ENCODE results near the gene MST1R. TPM values are rescaled to one million over a fixed set of nuclear protein-coding genes. Genes with fewer than 3 reads are reported as not detected.
"Not testable (repeated sequence)": the region's sequence is repeated elsewhere in the genome, so short reads cannot be mapped to it uniquely, and the experiment has no call there.

MST1R gene
- total RNA-seq, 2 experiments from 2014 or later: 0.39 to 0.93 TPM

DNA sequence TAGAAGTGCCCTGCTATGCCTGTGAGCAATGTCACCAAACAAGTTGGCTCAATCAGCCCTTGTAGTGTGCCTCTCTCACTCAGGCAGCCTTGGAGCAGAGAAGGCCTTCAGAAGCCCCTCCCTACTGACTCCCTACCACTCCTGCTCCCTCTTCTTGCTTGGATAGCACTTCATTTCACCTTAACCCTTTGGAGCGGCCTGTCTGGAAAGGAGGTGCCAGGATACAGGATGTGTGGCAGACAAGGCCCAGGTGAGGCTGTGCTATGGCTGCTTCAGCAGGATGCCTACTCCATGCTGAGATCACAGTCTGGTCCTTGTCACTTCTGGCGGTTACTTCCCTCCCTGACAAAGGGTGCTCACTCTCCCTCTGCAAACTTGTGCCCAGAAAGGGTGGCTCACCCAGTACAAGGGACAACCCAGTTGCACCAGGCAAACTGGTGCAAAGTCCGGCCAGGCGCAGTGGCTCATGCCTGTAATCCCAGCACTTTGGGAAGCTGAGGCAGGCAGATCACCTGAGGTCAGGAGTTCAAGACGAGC lies 24.9 kb upstream of the MST1R start:
- Mint-ChIP-seq H3K4me3 (peak overlapping the region; percentile 79), H3K36me3 (peaks cover 3% of the 10 kb centered on the region), H3K9me3 (no peaks in the 10 kb centered on the region), H3K27ac (no peak overlapping the region), H3K27me3 (no peaks in the 10 kb centered on the region), H3K4me1 (ENCODE audit: low read depth) (peaks cover 21% of the 10 kb centered on the region)
- ChIA-PET POLR2A (interaction anchor here (1.0 to 2.8 kb wide), 2 partner anchors 11 to 12 kb away, joined by 3 to 28 read pairs; partner anchors contain the start of gene RBM6), CTCF (interaction anchor here (1.3 to 2.3 kb wide), 4 partner anchors 12 to 127 kb away, joined by 3 to 18 read pairs (median 6); partner anchors contain the start of genes INKA1 and RBM6)
- intact Hi-C loops (cut with micrococcal nuclease): loop anchor here (1.0 kb wide), 2 partner anchors 12 to 160 kb away; partner anchors contain the start of genes RBM5 and RBM6
- DNase-seq: no peak

DNA sequence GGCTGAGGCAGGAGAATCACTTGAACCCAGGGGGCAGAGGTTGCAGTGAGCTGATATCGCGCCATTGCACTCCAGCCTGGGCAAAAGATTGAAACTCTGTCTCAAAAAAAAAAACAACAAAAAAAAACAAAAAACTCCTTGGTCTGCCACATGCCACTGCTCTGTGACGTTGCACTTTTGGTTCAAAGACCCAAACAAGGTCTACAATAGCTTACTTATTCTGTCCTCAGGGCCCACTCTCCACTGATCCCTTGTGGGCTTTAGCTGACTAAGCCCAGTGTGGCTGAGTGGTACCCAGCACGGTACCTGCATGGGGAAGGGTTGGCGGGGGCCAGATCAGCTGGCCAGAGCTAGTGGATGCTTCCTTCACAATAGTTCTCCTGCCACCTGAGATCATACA lies 24.1 kb upstream of the MST1R start:
- no peak overlapping the region for H3K27ac Mint-ChIP-seq
- ChIA-PET CTCF (interaction anchor here (1.8 kb wide), 1 partner anchor 126 kb away, joined by 6 read pairs; no protein-coding TSS in a partner anchor), POLR2A (interaction anchor here (0.8 to 1.0 kb wide), 2 partner anchors 12 to 23 kb away, joined by 3 to 4 read pairs; partner anchors contain the start of gene RBM6)
- H3K4me1 Mint-ChIP-seq (ENCODE audit: low read depth): peaks cover 21% of the 10 kb centered on the region
- no peaks in the 10 kb centered on the region for H3K9me3 Mint-ChIP-seq
- peaks cover 3% of the 10 kb centered on the region for H3K36me3 Mint-ChIP-seq
- H3K4me3 Mint-ChIP-seq: no peak overlapping the region
- intact Hi-C loops (cut with micrococcal nuclease): loop anchor here (1.0 kb wide), 1 partner anchor 161 kb away; the partner anchor contains the start of gene RBM5
- no peak for DNase-seq
- no peaks in the 10 kb centered on the region for H3K27me3 Mint-ChIP-seq

DNA sequence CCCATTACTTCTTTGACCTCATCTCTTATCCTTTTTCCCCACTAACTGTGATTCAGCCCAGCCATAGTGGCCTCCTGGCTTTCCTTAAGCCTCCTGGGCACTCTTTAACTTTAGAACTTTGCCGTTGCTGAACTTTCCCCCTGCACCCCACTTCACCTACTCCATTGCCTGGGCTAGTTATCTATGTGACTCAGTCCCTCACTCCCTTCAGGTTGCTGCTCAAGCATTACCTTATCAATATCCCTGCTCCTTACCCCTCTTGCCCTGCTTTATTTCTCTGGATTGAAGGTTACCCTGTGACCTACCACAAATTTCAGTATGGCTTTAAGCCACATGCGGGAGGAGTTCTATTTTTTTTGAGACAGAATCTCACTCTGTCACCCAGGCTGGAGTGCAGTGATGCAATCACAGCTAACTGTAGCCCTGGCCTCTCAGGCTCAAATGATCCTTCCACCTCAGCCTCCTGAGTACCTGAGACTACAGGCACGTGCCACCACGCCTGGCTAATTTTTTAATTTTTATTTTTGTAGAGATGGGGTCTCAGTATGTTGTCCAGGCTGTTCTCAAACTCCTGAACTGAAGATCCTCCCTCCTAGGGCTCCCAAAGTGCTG lies 22.6 kb upstream of the MST1R start:
- no peaks in the 10 kb centered on the region for H3K9me3 Mint-ChIP-seq
- no peak for DNase-seq
- H3K27ac Mint-ChIP-seq: no peak overlapping the region
- H3K4me1 Mint-ChIP-seq (ENCODE audit: low read depth): peaks cover 21% of the 10 kb centered on the region
- POLR2A ChIA-PET: no interaction called here
- no peaks in the 10 kb centered on the region for H3K27me3 Mint-ChIP-seq
- H3K4me3 Mint-ChIP-seq: no peak overlapping the region
- CTCF ChIA-PET: no interaction called here
- peaks cover 3% of the 10 kb centered on the region for H3K36me3 Mint-ChIP-seq
- intact Hi-C loops (cut with micrococcal nuclease): no loop called here

DNA sequence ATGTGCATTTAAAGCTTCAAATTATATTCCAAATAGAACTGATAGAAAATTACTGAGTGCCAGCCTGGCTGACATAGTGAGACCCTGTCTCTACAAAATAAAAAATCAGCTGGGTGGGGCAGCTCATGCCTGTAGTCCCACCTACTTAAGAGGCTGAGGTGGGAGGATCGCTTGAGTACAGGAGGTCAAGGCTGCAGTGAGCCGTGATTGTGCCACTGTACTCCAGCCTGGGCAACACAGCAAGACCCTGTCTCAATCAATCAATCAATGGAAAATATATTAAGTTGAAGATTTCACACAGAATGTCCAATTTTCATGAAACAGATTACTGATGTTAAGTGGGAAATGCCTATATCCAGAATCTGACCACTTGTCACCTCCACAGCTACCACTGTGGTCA lies 21.8 kb upstream of the MST1R start:
- Mint-ChIP-seq H3K27ac (no peak overlapping the region), H3K4me3 (no peak overlapping the region), H3K27me3 (no peaks in the 10 kb centered on the region), H3K9me3 (no peaks in the 10 kb centered on the region), H3K36me3 (peaks cover 3% of the 10 kb centered on the region), H3K4me1 (ENCODE audit: low read depth) (peaks cover 19% of the 10 kb centered on the region)
- ChIA-PET CTCF (interaction anchor here (1.1 kb wide), 1 partner anchor 86 kb away, joined by 4 read pairs; no protein-coding TSS in a partner anchor), POLR2A (no interaction called here)
- no peak for DNase-seq
- intact Hi-C loops (cut with micrococcal nuclease): no loop called here

DNA sequence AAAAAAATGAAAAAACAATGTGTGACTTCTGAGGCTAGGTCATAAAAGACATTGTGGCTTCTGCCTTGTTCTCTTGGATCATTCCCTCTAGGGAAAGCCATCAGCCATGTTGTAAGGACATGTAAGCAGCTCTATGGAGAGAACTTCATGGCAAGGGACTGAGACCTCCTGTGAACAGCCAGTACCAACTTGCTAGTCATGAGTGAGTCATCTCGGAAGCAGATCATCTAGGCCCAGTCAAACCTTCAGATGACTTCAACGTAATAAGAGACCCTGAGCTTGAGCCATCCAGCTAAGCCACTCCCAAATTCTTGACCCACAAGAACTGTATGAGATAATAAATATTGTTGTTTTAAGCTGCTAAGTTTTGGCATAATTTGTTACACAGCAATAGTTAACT lies 21.0 kb upstream of the MST1R start:
- no peak for DNase-seq
- no peaks in the 10 kb centered on the region for H3K9me3 Mint-ChIP-seq
- no peaks in the 10 kb centered on the region for H3K27me3 Mint-ChIP-seq
- ChIA-PET CTCF (interaction anchor here (1.1 kb wide), 1 partner anchor 86 kb away, joined by 4 read pairs; no protein-coding TSS in a partner anchor), POLR2A (no interaction called here)
- H3K4me1 Mint-ChIP-seq (ENCODE audit: low read depth): peaks cover 14% of the 10 kb centered on the region
- intact Hi-C loops (cut with micrococcal nuclease): no loop called here
- H3K4me3 Mint-ChIP-seq: no peak overlapping the region
- no peak overlapping the region for H3K27ac Mint-ChIP-seq
- peaks cover 3% of the 10 kb centered on the region for H3K36me3 Mint-ChIP-seq

DNA sequence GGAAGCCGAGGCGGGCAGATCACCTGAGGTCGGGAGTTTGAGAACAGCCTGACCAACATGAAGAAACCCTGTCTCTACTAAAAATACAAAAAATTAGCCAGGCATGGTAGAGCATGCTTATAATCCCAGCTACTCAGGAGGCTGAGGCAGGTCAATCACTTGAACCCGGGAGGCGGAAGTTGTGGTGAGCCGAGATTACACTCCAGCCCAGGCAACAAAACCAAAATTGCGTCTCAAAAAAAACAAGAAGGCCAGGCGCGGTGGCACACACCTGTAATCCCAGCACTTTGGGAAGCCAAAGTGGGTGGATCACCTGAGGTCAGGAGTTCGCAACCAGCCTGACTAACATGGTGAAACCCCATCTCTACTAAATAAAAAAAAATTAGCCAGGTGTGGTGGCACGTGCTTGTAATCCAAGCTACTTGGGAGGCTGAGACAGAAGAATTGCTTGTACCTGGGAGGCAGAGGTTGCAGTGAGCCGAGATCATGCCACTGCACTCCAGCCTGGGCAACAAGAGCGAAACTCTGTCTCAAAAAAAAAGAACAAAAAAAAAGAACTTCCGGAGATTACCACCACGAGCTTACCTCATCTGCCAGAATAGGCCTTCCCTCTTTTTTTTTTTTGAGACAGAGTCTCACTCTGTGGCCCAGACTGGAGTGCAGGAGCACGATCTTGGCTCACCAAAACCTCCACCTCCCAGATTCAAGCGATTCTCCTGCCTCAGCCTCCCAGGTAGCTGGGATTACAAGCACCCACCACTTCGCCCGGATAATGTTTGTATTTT lies 14.3 kb upstream of the MST1R start:
- H3K36me3 Mint-ChIP-seq; POLR2A ChIA-PET; H3K27me3 Mint-ChIP-seq; H3K4me3 Mint-ChIP-seq; H3K9me3 Mint-ChIP-seq; H3K4me1 Mint-ChIP-seq (ENCODE audit: low read depth); DNase-seq; H3K27ac Mint-ChIP-seq; intact Hi-C loops (cut with micrococcal nuclease): not testable (repeated sequence)
- CTCF ChIA-PET: interaction anchor here (0.6 to 2.3 kb wide), 2 partner anchors 12 to 116 kb away, joined by 4 to 9 read pairs; partner anchors contain the start of gene MON1A

DNA sequence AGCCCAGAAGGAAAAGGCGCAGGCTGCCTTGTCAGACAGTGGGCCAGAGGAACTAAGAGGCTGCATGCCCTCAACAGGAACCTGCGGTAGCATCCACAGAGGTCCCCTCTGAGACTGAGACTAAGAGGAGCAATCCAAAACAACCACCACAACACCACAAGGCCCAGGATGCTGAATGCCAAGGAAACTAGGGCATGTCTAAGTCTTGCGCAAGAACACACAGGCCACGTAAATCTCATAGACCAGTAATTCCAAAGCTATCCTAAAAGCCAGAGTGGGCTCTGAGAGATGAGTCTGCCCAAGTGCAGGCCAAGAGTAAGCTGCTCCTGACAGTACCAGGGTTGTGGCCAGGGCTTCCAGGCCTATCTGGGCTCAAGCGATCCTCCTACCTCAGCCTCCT lies 13.0 kb upstream of the MST1R start:
- Mint-ChIP-seq H3K27me3 (no peaks in the 10 kb centered on the region), H3K4me1 (ENCODE audit: low read depth) (no peaks in the 10 kb centered on the region), H3K9me3 (no peaks in the 10 kb centered on the region), H3K4me3 (no peak overlapping the region), H3K36me3 (peaks cover 1% of the 10 kb centered on the region), H3K27ac (no peak overlapping the region)
- POLR2A ChIA-PET: no interaction called here
- DNase-seq: no peak
- CTCF ChIA-PET: interaction anchor here (1.2 kb wide), 1 partner anchor 78 kb away, joined by 3 read pairs; no protein-coding TSS in a partner anchor
- intact Hi-C loops (cut with micrococcal nuclease): no loop called here

DNA sequence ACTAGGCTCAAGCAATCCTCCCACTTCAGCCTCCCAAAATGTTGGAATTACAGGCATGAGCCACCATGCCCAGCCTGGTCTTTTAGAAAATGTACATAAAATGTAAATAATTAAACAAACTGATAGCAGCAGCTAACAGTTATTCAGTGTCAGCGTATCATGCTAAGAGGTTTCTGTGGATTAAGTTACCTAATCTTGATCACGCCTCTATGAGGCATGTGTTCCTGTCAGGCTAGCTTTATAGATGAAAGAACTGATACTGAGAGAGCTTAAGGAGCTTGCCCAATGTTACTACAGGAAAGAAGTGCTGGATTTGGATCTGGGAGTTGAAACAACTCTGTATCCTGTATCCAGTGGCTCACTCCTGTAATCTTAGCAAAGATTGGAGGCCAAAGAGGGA lies 11.2 kb upstream of the MST1R start:
- POLR2A ChIA-PET: no interaction called here

DNA sequence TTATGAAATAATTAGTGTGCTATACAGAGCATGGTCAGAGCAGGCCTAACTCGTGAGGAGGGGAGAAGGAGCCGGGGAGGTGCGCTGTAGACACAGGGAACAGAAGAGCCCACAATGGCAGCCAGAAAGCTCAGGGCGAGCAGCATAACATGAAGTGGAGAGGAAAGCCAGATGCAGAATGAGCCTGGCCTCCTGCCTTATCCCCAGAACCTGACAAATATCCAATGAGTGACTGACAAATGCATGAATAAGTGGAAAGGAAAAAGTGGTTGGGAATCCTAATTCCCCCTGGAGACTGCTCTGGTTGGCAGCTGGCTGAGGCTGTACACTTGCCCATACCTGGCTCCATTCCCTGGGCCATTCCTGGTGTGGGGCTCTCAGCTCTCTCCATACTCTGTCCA lies 9.2 kb upstream of the MST1R start:
- no peaks in the 10 kb centered on the region for H3K27me3 Mint-ChIP-seq
- no peaks in the 10 kb centered on the region for H3K4me1 Mint-ChIP-seq (ENCODE audit: low read depth)
- DNase-seq: no peak
- peaks cover 11% of the 10 kb centered on the region for H3K36me3 Mint-ChIP-seq
- ChIA-PET POLR2A (no interaction called here), CTCF (no interaction called here)
- H3K4me3 Mint-ChIP-seq: no peak overlapping the region
- H3K9me3 Mint-ChIP-seq: no peaks in the 10 kb centered on the region
- intact Hi-C loops (cut with micrococcal nuclease): no loop called here
- no peak overlapping the region for H3K27ac Mint-ChIP-seq

More for the DNA sequence above, 11.2 kb upstream of the MST1R start:
- Mint-ChIP-seq H3K4me1 (ENCODE audit: low read depth) (no peaks in the 10 kb centered on the region), H3K4me3 (no peak overlapping the region), H3K9me3 (no peaks in the 10 kb centered on the region), H3K27me3 (no peaks in the 10 kb centered on the region), H3K36me3 (peaks cover 8% of the 10 kb centered on the region), H3K27ac (no peak overlapping the region)
- no peak for DNase-seq
- CTCF ChIA-PET: interaction anchor here (0.6 to 2.0 kb wide), 2 partner anchors 8 to 211 kb away, joined by 3 to 5 read pairs; no protein-coding TSS in a partner anchor
- intact Hi-C loops (cut with micrococcal nuclease): no loop called here

DNA sequence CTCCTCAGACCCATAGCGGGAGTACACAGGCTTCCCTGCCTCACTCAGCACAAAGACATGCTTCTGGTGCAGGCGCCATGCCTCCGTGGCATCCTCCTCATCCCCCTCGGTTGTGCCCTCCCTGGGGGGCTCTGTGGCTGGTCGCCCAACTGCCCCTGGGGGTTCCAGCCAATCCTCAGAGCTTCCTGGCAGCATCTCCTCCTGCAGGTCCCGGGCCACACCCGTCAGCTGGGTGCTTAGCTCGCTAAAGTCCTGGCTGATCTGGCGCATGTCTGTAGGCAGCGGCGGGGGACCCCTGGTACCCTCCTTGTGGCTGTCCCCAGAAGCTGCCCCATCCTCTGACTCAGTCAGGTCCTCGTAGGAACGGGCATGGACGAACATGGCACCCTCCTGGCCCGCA lies 7.9 kb upstream of the MST1R start:
- H3K4me3 Mint-ChIP-seq: no peak overlapping the region
- H3K9me3 Mint-ChIP-seq: no peaks in the 10 kb centered on the region
- peaks cover 11% of the 10 kb centered on the region for H3K36me3 Mint-ChIP-seq
- no peak overlapping the region for H3K27ac Mint-ChIP-seq
- H3K27me3 Mint-ChIP-seq: no peaks in the 10 kb centered on the region
- intact Hi-C loops (cut with micrococcal nuclease): no loop called here
- peaks cover 1% of the 10 kb centered on the region for H3K4me1 Mint-ChIP-seq (ENCODE audit: low read depth)
- POLR2A ChIA-PET: no interaction called here
- CTCF ChIA-PET: no interaction called here
- no peak for DNase-seq

DNA sequence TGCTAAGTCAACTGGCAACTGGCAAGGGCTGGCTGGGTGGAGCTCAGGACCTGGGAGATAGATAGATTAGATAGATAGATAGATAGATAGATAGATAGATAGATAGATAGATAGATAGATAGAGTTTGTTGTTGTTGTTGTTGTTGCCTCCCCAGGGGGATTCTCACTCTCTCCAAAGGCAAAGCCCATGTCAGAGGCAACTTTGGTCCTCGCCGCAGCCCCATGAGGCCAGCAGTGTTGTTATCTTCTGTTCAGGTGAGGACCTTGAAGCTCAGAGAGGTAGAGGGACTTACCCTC lies 7.4 kb upstream of the MST1R start:
- intact Hi-C loops (cut with micrococcal nuclease): no loop called here
- Mint-ChIP-seq H3K36me3 (peaks cover 11% of the 10 kb centered on the region), H3K4me3 (no peak overlapping the region), H3K27me3 (no peaks in the 10 kb centered on the region), H3K27ac (no peak overlapping the region), H3K9me3 (no peaks in the 10 kb centered on the region), H3K4me1 (ENCODE audit: low read depth) (peaks cover 7% of the 10 kb centered on the region)
- ChIA-PET CTCF (no interaction called here), POLR2A (no interaction called here)
- no peak for DNase-seq

DNA sequence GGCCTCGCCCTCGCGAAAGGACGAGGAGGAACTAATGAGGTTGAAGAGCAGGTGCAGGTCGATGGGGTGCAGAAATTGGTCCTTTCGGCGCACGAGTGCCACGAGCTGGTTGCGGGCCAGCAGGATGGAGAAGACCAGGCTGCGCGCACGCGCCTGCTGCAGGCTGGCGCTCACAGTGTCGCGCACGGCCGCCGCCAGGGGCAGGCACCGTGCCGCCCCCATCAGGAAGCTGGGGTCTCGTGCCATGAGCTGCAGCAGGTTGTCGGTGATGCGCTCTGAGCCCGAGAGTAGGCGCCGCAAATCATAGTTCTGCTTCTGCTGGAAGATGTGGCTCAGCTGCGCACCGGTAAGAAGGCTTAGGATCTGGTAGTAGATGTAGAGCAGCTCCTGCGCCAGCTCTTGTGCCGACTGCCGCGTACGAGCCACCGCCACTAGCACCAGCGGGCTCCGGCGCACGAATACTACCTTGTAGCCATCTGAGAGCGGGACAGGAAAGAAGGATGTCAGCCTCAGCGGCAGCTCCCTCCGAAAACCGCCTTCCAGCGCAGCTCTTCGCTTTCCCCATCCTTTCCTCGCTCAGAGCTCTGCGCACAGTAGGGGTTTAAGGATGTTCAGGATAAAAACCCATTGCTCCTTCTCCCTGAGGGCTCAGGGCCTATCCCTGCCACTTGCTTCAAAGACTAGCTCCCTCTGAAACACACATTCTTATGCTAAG lies 6.9 kb upstream of the MST1R start:
- intact Hi-C loops (cut with micrococcal nuclease): no loop called here
- peaks cover 12% of the 10 kb centered on the region for H3K4me1 Mint-ChIP-seq (ENCODE audit: low read depth)
- H3K4me3 Mint-ChIP-seq: no peak overlapping the region
- H3K27ac Mint-ChIP-seq: no peak overlapping the region
- CTCF ChIA-PET: no interaction called here
- no peaks in the 10 kb centered on the region for H3K27me3 Mint-ChIP-seq
- no peak for DNase-seq
- H3K36me3 Mint-ChIP-seq: peaks cover 11% of the 10 kb centered on the region
- no peaks in the 10 kb centered on the region for H3K9me3 Mint-ChIP-seq
- POLR2A ChIA-PET: no interaction called here
